ENCODE measurements around the gene ACADL.

DNA sequence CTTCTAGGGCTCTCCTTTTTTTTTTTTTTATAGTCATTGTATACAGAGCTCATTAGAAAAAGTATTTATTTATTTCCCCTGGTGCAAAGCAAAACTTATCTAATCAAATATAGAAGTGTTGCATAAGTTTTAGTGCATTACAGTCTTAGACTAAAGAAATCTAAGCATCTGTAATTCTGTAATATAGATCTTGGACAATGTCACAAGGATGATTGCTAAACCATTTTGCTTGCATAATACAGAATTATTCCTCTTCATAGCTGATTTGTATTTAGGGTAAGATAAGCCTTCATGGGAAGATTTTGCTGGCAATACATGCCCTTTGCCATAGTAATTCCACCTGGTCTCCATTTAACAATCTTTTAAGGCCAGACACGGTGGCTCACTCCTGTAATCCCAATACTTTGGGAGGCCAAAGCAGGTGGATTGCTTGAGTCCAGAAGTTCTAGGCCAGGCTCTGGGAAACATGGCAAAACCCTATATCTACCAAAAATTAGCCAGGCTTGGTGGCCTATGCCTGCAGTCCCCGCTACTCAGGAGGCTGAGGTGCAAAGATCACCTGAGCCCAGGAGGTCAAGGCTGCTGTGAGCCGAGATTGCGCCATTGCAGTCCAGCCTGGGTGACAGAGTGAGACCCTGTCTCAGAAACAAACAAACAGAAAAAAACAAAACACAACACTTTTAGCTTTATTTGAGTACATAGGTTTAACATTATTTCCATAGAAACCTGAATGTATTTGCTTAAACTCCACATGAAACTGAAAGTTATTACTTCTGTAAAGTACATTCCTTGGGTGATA lies 2.2 kb upstream of the ACADL start:
- TF ChIP-seq EP300 (IDR thresholded peaks at IDR 0.05) (no peak), CTCF (IDR thresholded peaks at IDR 0.05) (no peak), POLR2A (IDR thresholded peaks at IDR 0.05) (no peak)

Measured in gastroesophageal sphincter (tissue), 3 donors.